GM13976 (cell line): ENCODE data around the gene MED15.
"Not testable (repeated sequence)": the region's sequence is repeated elsewhere in the genome, so short reads cannot be mapped to it uniquely, and the experiment has no call there.

Source experiments
- DNase-seq: peaks from one replicate; pipeline ENCODE4 v3.0.0; 2012; ENCODE audit warnings: low spot score
- CTCF ChIP-seq: IDR thresholded peaks from 2 replicates; pipeline ENCODE4 v1.5.1; 2012; ENCODE audit warnings: borderline replicate concordance, mild to moderate bottlenecking; ENCODE audit not compliant: insufficient read depth; ENCODE audit errors: extremely low read depth, missing control alignments, control extremely low read depth
- in situ Hi-C: fragments of 300-500 bp; cut with MboI; formaldehyde crosslinking; loops from one replicate; pipeline ENCODE4 v1.12.0; 2022; ENCODE audit warnings: low sequenced_read_pairs, mixed read lengths, inconsistent platforms; ENCODE audit not compliant: unreplicated experiment

The MED15 gene

GRCh38 chr22:20542736-20543135 lies 35.3 kb downstream of the MED15 start:
- in situ Hi-C loops: no loop called here
- no peak for TF ChIP-seq CTCF
- DNase-seq: no peak

- in situ Hi-C loops, DNase-seq: not testable (repeated sequence)
Measured at GRCh38 chr22:20545318-20545634, 37.9 kb downstream of the MED15 start.

- in situ Hi-C loops: no loop called here
- no peak for DNase-seq
Measured at GRCh38 chr22:20545681-20546521, 38.5 kb downstream of the MED15 start.

GRCh38 chr22:20546541-20546950 lies 39.1 kb downstream of the MED15 start:
- in situ Hi-C loops: no loop called here
- no peak for DNase-seq
- TF ChIP-seq CTCF: no peak

More at GRCh38 chr22:20545681-20546521, 38.5 kb downstream of the MED15 start:
- no peak for TF ChIP-seq CTCF

- no peak for DNase-seq
- in situ Hi-C loops: no loop called here
- TF ChIP-seq CTCF: no peak
Measured at GRCh38 chr22:20547029-20547428, 39.6 kb downstream of the MED15 start.

DNA sequence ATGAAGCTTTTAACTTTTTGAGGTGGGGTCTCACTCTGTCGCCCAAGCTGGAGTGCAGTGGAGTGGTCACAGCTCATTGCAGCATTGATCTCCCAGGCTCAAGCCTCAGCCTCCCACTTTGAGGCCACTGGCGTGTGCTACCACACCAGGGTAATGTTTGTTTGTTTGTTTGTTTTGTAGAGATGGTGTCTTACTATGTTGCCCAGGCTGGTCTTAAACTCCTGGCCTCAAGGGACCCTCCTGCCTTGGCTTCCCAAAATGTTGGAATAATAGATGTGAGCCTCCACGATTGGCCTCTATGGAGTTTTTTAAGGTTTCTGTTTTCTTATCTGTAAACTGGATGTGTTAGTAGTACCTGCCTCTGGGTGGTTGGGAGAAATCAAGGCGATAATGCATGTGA lies 41.4 kb downstream of the MED15 start:
- TF ChIP-seq CTCF: no peak
- in situ Hi-C loops: no loop called here
- no peak for DNase-seq

GRCh38 chr22:20549232-20549841 lies 41.9 kb downstream of the MED15 start:
- in situ Hi-C loops: no loop called here
- TF ChIP-seq CTCF: no peak
- no peak for DNase-seq
